K562 (cell line): Measurements from ENCODE around the gene SLC38A1. TPM values are rescaled to one million over a fixed set of nuclear protein-coding genes. Genes with fewer than 3 reads are reported as not detected.

ENCODE experiments used
- ARID2 ChIP-seq: fragments of 450-650 bp; IDR thresholded peaks from 2 replicates; pipeline ENCODE4 v1.6.1; 2017; ENCODE audit warnings: antibody characterized with exemption, mild to moderate bottlenecking
- BACH1 ChIP-seq: fragments of 200-800 bp; sonication (Bioruptor generic); IDR thresholded peaks from 2 replicates; pipeline ENCODE4 v1.6.1; 2016; ENCODE audit warnings: missing genetic modification characterization, missing compliant biosample characterization
- BRD9 ChIP-seq: fragments of 450-650 bp; IDR thresholded peaks from 2 replicates; pipeline ENCODE4 v1.6.1; 2018; ENCODE audit warnings: low read depth; ENCODE audit not compliant: partially characterized antibody
- CEBPG ChIP-seq, 3 experiments: fragments of 200-800 bp in 1 of 3; sonication (Bioruptor generic) in 1 of 3; sonication (generic) in 1 of 3; formaldehyde crosslinking in 1 of 3; IDR thresholded peaks in 2 of 3; conservative IDR thresholded peaks in 1 of 3; 2 replicates each; pipeline versions ENCODE4 v1.6.1 to v1.8.0; 2016 to 2022; ENCODE audit warnings: missing compliant biosample characterization in 2 of 3, missing genetic modification characterization in 2 of 3, mild to moderate bottlenecking in 1 of 3, missing genetic modification reagents in 1 of 3
- GABPB2 ChIP-seq: fragments of 250-450 bp; sonication (Bioruptor Pico); conservative IDR thresholded peaks from 2 replicates; pipeline ENCODE4 v1.5.1; 2021; ENCODE audit warnings: mild to moderate bottlenecking
- HLTF ChIP-seq: fragments of 450-650 bp; IDR thresholded peaks from 2 replicates; pipeline ENCODE4 v1.6.1; 2016
- HNRNPL ChIP-seq: fragments of 200-400 bp; formaldehyde crosslinking; IDR thresholded peaks from 2 replicates; pipeline ENCODE4 v1.6.1; 2017; ENCODE audit warnings: low read depth, mild to moderate bottlenecking, low read length
- MCM3 ChIP-seq: fragments of 450-650 bp; IDR thresholded peaks from 2 replicates; pipeline ENCODE4 v1.6.1; 2016
- MED1 ChIP-seq: sonication (generic); formaldehyde crosslinking; IDR thresholded peaks from 2 replicates; pipeline ENCODE4 v1.8.1; 2023; ENCODE audit warnings: missing genetic modification reagents, borderline replicate concordance
- MTA1 ChIP-seq: fragments of 450-650 bp; IDR thresholded peaks from 2 replicates; pipeline ENCODE4 v1.6.1; 2017; ENCODE audit warnings: borderline replicate concordance
- NR1H2 ChIP-seq: sonication (generic); formaldehyde crosslinking; IDR thresholded peaks from 2 replicates; pipeline ENCODE4 v1.4.0; 2020; ENCODE audit warnings: mild to moderate bottlenecking, missing genetic modification reagents
- POLR2B ChIP-seq: fragments of 450-650 bp; IDR thresholded peaks from 2 replicates; pipeline ENCODE4 v1.6.1; 2018; ENCODE audit warnings: low read depth; ENCODE audit not compliant: partially characterized antibody
- RERE ChIP-seq: sonication (generic); formaldehyde crosslinking; IDR thresholded peaks from 2 replicates; pipeline ENCODE4 v1.8.0; 2023; ENCODE audit warnings: missing genetic modification reagents, mild to moderate bottlenecking, borderline replicate concordance
- RFX7 ChIP-seq: fragments of 250-450 bp; sonication (Bioruptor Pico); IDR thresholded peaks from 2 replicates; pipeline ENCODE4 v1.5.1; 2021; ENCODE audit warnings: mild to moderate bottlenecking
- SMC3 ChIP-seq: conservative IDR thresholded peaks from 2 replicates; pipeline ENCODE4 v1.6.1; 2011; ENCODE audit warnings: low read depth, low read length, improper control_type of control experiment; ENCODE audit not compliant: insufficient read depth
- ZBTB7A ChIP-seq: IDR thresholded peaks from 2 replicates; pipeline ENCODE4 v1.6.1; 2011; ENCODE audit warnings: low read depth, mild to moderate bottlenecking, low read length, moderate library complexity, borderline replicate concordance; ENCODE audit not compliant: control insufficient read depth
- ZFX ChIP-seq: sonication (generic); formaldehyde crosslinking; IDR thresholded peaks from 2 replicates; pipeline ENCODE4 v1.8.0; 2022; ENCODE audit warnings: mild to moderate bottlenecking, missing genetic modification reagents, moderate library complexity
- ZNF121 ChIP-seq: sonication (generic); formaldehyde crosslinking; conservative IDR thresholded peaks from 2 replicates; pipeline ENCODE4 v1.8.0; 2022; ENCODE audit warnings: missing genetic modification reagents
- polyA plus RNA-seq, 8 experiments: library from polyadenylated mRNA; depleted of rRNA in 4 of 8; stranded (reverse) in 5 of 8; unstranded in 3 of 8; fragments of >200 nt; fragmentation: Nextera tagmentation in 2 of 8; fragmentation: Illumina TruSeq in 1 of 8; extraction: Ambion mirVana in 2 of 8; extraction: Trizol in 1 of 8; gene quantifications; 2 replicates each; pipeline versions ENCODE4 v1.2.1 to v1.2.3, GENCODE V29; 2011 to 2014; ENCODE audit warnings: inconsistent platforms in 1 of 8, missing spikeins in 1 of 8
- total RNA-seq, 7 experiments: library from RNA; depleted of rRNA in 6 of 7; stranded (reverse); fragments of >200 nt in 6 of 7; fragmentation: Illumina TruSeq in 2 of 7; extraction: Trizol in 2 of 7; gene quantifications; 2 replicates each; pipeline versions ENCODE4 v1.2.1 to v1.2.3, GENCODE V29; 2011 to 2021; ENCODE audit warnings: low replicate concordance in 1 of 7
- TF ChIP-seq, protein P1 (sequence below): fragments of 450-650 bp; formaldehyde crosslinking; IDR thresholded peaks from 2 replicates; pipeline ENCODE4 v1.4.0; 2020; ENCODE audit warnings: mild to moderate bottlenecking

SLC38A1 gene
- total and polyA plus RNA-seq, 9 of the 15 experiments (the other 6 are each of a cell fraction or from before 2014, with no cell fraction given) = 51.9 to 112 (median 75.0) TPM

DNA sequence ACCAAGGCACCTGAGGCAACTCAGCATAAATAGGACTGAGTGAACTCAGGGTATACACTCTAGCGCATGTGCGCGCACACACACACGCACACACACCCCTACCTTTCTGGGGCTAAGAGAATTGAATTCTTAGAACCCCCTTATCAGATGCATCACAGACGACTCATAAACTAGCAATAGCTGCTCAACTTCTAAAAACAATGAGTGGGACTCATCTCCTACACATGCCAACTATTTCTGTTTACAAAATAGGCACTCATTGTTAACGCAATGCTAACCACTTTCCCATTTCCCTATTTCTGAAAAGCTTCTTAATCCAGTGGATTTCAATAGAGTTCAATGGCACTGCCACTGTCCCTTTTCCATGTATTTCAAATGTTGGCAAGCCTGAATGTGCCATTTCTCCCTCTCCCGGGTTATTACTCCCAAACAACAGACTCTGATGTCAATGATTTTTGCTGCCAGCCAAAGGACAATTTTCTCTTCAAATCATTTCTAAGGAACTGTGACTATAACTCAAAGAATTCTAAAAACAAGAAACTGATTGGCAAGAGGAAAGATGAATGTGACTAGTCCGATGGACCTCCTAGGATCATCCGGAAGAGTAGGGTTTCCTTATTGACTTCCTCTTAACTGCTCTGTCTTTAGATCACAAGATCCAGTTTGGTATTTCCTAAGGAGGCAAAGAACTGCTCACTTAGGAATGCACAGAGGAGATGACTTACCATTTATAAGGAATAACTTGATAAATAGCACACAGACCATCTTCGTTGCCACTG lies 48.8 kb downstream of the SLC38A1 start (continued):
- TF ChIP-seq CEBPG (CRISPR knock-in tag; IDR thresholded peaks at IDR 0.05) = peak; percentile 87
- TF ChIP-seq CEBPG (tag; conservative IDR thresholded peaks at IDR 0.05 in 1 of 2, IDR thresholded peaks at IDR 0.05 in 1 of 2) = peak; percentile 32 to 75; a peak in 2 of 4 replicates
- TF ChIP-seq MTA1 = peak; percentile 71; the same call in 1 of the 2 replicates
- TF ChIP-seq RFX7 (CRISPR knock-in tag) = no peak
- TF ChIP-seq ZFX (CRISPR knock-in tag) = no peak
- TF ChIP-seq GABPB2 (CRISPR knock-in tag) = no peak
- TF ChIP-seq MED1 (CRISPR knock-in tag) = no peak
- TF ChIP-seq SMC3 = no peak
- TF ChIP-seq ARID2 = no peak
- no peak for TF ChIP-seq ZNF121 (CRISPR knock-in tag)
- TF ChIP-seq HNRNPL = no peak
- TF ChIP-seq NR1H2 (CRISPR knock-in tag) = no peak
- TF ChIP-seq, protein P1, sequence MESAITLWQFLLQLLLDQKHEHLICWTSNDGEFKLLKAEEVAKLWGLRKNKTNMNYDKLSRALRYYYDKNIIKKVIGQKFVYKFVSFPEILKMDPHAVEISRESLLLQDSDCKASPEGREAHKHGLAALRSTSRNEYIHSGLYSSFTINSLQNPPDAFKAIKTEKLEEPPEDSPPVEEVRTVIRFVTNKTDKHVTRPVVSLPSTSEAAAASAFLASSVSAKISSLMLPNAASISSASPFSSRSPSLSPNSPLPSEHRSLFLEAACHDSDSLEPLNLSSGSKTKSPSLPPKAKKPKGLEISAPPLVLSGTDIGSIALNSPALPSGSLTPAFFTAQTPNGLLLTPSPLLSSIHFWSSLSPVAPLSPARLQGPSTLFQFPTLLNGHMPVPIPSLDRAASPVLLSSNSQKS (CRISPR knock-in tag) = no peak
- no peak for TF ChIP-seq HLTF
- peak; percentile 61 for TF ChIP-seq POLR2B
- no peak for TF ChIP-seq MCM3
- no peak for TF ChIP-seq ZBTB7A
- TF ChIP-seq BACH1 = 0 out of 2 replicates have a peak, but pooled peaks have one; percentile 42
- TF ChIP-seq RERE (CRISPR knock-in tag) = no peak
- TF ChIP-seq BRD9 = no peak
